CD4-positive, alpha-beta memory T cell (primary cell): ENCODE results near the gene TNFSF13. TPM values are rescaled to one million over a fixed set of nuclear protein-coding genes. Genes with fewer than 3 reads are reported as not detected.

Experiments used
- CTCF ChIA-PET: fragments of 350-600 bp; sonication (Branson Sonifier 250); formaldehyde crosslinking; loops from one replicate; lab custom pipeline; 2021; ENCODE audit warnings: inconsistent platforms; ENCODE audit not compliant: partially characterized antibody; lab: Charles Lee
- POLR2A ChIA-PET: fragments of 350-600 bp; sonication (Branson Sonifier 250); formaldehyde crosslinking; loops from one replicate; lab custom pipeline; 2021; ENCODE audit not compliant: partially characterized antibody; lab: Charles Lee
- DNase-seq, 5 donors: peaks; one replicate each; pipeline versions ENCODE4 v3.0.0 to v3.0.0-alpha.2; 2020 to 2022; ENCODE audit warnings: mixed read lengths in 1 of 5
- H3K27ac ChIP-seq: one replicate; pipeline ENCODE4 v1.7.0; 2013; ENCODE audit warnings: low read depth, low read length
- H3K27me3 ChIP-seq: 2 replicates; pipeline ENCODE4 v1.7.0; 2013; ENCODE audit warnings: mild to moderate bottlenecking, low read length, moderate library complexity; ENCODE audit not compliant: insufficient read depth
- H3K36me3 ChIP-seq: 2 replicates; pipeline ENCODE4 v1.7.0; 2013; ENCODE audit warnings: mild to moderate bottlenecking, low read length, moderate library complexity; ENCODE audit not compliant: insufficient read depth
- H3K4me1 ChIP-seq: 2 replicates; pipeline ENCODE4 v1.7.0; 2013; ENCODE audit warnings: mild to moderate bottlenecking, low read length, moderate library complexity; ENCODE audit not compliant: insufficient read depth
- H3K4me3 ChIP-seq, 2 donors: one replicate each; pipeline ENCODE4 v1.7.0; 2013; ENCODE audit warnings: low read length in 2 of 2, mild to moderate bottlenecking in 1 of 2
- H3K9me3 ChIP-seq, 2 donors: one replicate each; pipeline ENCODE4 v1.7.0; 2013; ENCODE audit warnings: low read length in 2 of 2, control low read depth in 1 of 2; ENCODE audit not compliant: control insufficient read depth in 1 of 2
- H3K27ac Mint-ChIP-seq, 7 donors: one replicate each; pipeline ENCODE4 v1.8.0; 2020 to 2021; ENCODE audit warnings: mixed read lengths in 7 of 7, mild to moderate bottlenecking in 6 of 7, inconsistent platforms in 3 of 7, moderate library complexity in 3 of 7
- H3K27me3 Mint-ChIP-seq, 2 donors: one replicate each; pipeline ENCODE4 v1.8.0; 2020 to 2021; ENCODE audit warnings: mixed read lengths in 2 of 2
- H3K36me3 Mint-ChIP-seq, 2 donors: one replicate each; pipeline ENCODE4 v1.8.0; 2020 to 2021; ENCODE audit warnings: mixed read lengths in 2 of 2, inconsistent platforms in 1 of 2, mild to moderate bottlenecking in 1 of 2
- H3K4me1 Mint-ChIP-seq, 4 donors: one replicate each; pipeline ENCODE4 v1.8.0; 2020 to 2021; ENCODE audit warnings: mixed read lengths in 4 of 4, mild to moderate bottlenecking in 1 of 4
- H3K4me3 Mint-ChIP-seq, 8 donors: one replicate each; pipeline ENCODE4 v1.8.0; 2020 to 2021; ENCODE audit warnings: mixed read lengths in 8 of 8, mild to moderate bottlenecking in 7 of 8, moderate library complexity in 6 of 8, inconsistent platforms in 3 of 8
- H3K9me3 Mint-ChIP-seq, 8 donors: one replicate each; pipeline ENCODE4 v1.8.0; 2020 to 2021; ENCODE audit warnings: mixed read lengths in 8 of 8, mild to moderate bottlenecking in 5 of 8, inconsistent platforms in 3 of 8, moderate library complexity in 1 of 8
- intact Hi-C: fragments of 100-400 bp; cut with micrococcal nuclease; formaldehyde crosslinking; loops from one replicate; pipeline ENCODE4 v1.15.1; 2023
- polyA plus RNA-seq, 2 donors: library from polyadenylated mRNA; unstranded; fragments of 300-500 nt; fragmentation: Illumina TruSeq; gene quantifications; one replicate each; pipeline ENCODE4 v1.2.3, GENCODE V29; 2021
- total RNA-seq, 2 experiments: library from RNA; stranded (reverse); gene quantifications; one replicate each; pipeline ENCODE4 v1.2.3, GENCODE V29; 2021

TNFSF13 gene
- total and polyA plus RNA-seq, 4 experiments from 2014 or later = 0.68 to 3.8 (median 2.9) TPM; not detected in 1

DNA sequence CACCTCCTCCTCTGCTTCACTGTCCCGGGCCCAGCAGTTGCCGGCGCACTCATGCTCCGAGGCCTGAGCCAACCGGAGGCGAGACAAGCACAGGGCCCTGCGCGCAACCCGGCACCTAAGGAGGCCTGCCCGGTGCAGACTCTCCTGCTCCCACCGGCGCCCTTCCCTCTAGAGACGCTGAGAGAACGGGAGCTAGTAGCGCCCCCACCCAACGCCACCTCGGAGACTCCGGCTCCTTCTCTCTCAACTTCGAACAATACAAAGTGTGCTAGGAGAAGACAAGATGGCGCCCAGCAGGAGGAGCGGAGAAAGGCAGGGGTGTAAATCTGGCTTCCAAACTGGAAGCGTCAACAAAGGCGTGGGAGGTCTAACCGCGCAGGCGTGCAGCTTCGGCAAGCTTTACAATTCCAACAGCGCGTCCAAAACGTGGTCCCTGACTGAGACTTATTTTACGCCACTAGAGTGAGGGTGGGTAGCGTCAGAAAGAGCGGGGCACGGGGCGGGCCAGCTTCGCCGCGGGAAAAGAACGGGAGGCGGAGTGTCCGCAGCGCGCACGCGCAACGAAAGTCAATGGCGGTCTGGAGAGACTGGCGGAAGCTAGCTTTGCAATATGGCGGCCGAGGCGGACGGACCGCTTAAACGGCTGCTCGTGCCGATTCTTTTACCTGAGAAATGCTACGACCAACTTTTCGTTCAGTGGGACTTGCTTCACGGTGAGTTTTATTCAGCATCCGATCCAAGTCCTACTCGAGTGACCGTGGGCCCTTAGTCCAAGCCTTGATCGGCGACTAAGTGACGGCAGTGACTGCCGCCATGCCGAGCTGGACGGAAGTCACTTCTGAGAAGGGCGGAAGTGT is 24.9 kb downstream of the TNFSF13 start, which contains the start of gene MPDU1:
MPDU1 (plus strand) TSS at position 600 of the 857 bp plus-strand sequence; CDS start at position 611, 11 bp downstream.
- H3K4me1 ChIP-seq = peaks cover 50% of the 10 kb centered on the region
- peak within 1 kb of the TSS; percentile 99 to 100 (median 100) for H3K27ac Mint-ChIP-seq
- H3K4me3 ChIP-seq = peak within 1 kb of the TSS; percentile 91 to 92
- no peaks in the 10 kb centered on the region for H3K27me3 Mint-ChIP-seq
- H3K9me3 Mint-ChIP-seq = peaks cover 0 to 11% (median 0%) of the 10 kb centered on the region in 8 donors
- intact Hi-C loops = loop anchor here (1.0 kb wide), 5 partner anchors 11 to 276 kb away; partner anchors contain the start of genes EIF5A, FXR2 and SENP3
- H3K9me3 ChIP-seq = no peaks in the 10 kb centered on the region
- POLR2A ChIA-PET = interaction anchor here (0.6 to 9.5 kb wide), 42 partner anchors 11 to 581 kb away, joined by 3 to 220 read pairs (median 4); partner anchors contain the start of genes ACADVL, ACAP1, ATP1B2 and CHRNB1
- H3K36me3 Mint-ChIP-seq = peaks cover 9 to 48% of the 10 kb centered on the region in 2 donors
- CTCF ChIA-PET = interaction anchor here (0.6 to 3.2 kb wide), 8 partner anchors 9 to 228 kb away, joined by 3 to 22 read pairs (median 8); partner anchors contain the start of genes TMEM102, TMEM95, TP53 and WRAP53
- peak within 1 kb of the TSS; percentile 97 for H3K27ac ChIP-seq
- H3K4me3 Mint-ChIP-seq = peak within 1 kb of the TSS; percentile 99 to 100 (median 100)
- peak; percentile 95 to 97 (median 97) for DNase-seq
- H3K27me3 ChIP-seq = no peaks in the 10 kb centered on the region
- H3K36me3 ChIP-seq = peaks cover 22% of the 10 kb centered on the region
- peaks cover 20 to 65% (median 43%) of the 10 kb centered on the region in 4 donors for H3K4me1 Mint-ChIP-seq

DNA sequence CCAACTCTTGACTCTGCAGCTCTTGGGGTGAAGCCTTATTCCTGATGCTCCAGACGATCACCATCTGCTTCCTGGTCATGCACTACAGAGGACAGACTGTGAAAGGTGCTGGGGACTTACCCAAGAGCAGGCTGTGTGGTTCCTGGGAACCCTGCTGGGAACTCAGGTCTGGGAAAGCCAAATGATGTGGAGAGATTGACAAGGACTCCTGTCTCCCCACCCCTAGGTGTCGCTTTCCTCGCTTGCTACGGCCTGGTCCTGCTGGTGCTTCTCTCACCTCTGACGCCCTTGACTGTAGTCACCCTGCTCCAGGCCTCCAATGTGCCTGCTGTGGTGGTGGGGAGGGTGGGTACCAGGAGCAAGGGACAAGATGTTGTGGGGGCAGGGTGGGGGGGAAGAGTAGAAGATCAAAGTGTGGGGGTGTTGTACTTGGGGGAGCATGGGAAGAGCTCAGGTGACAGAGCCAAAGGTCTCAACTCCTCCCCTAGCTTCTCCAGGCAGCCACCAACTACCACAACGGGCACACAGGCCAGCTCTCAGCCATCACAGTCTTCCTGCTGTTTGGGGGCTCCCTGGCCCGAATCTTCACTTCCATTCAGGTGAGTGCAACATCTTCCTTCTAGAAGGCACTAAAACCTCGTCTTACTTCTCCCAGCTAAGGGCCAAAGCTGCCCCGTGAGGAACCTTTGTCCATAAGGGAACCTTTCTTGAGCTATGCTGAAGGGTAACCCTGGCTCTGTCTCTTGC is 28.3 kb downstream of the TNFSF13 start:
- no peaks in the 10 kb centered on the region for H3K9me3 ChIP-seq
- H3K36me3 ChIP-seq = peaks cover 21% of the 10 kb centered on the region
- peak overlapping the region in 3 of 8 donors; percentile 13 to 35 (median 20) for H3K4me3 Mint-ChIP-seq
- intact Hi-C loops = no loop called here
- no peaks in the 10 kb centered on the region for H3K27me3 ChIP-seq
- peaks cover 6 to 39% of the 10 kb centered on the region in 2 donors for H3K36me3 Mint-ChIP-seq
- peaks cover 41% of the 10 kb centered on the region for H3K4me1 ChIP-seq
- no peak for DNase-seq
- H3K9me3 Mint-ChIP-seq = peaks cover 0 to 1% (median 0%) of the 10 kb centered on the region in 8 donors
- peaks cover 5 to 43% (median 26%) of the 10 kb centered on the region in 4 donors for H3K4me1 Mint-ChIP-seq
- no peak overlapping the region for H3K4me3 ChIP-seq
- CTCF ChIA-PET = interaction anchor here (1.0 to 2.3 kb wide), 8 partner anchors 9 to 231 kb away, joined by 4 to 12 read pairs (median 5); partner anchors contain the start of gene TP53
- H3K27ac Mint-ChIP-seq = peak overlapping the region in 2 of 7 donors; percentile 38 to 61
- POLR2A ChIA-PET = interaction anchor here (1.0 to 9.5 kb wide), 6 partner anchors 14 to 252 kb away, joined by 3 to 220 read pairs (median 14); partner anchors contain the start of genes TP53, WRAP53 and ZBTB4
- H3K27me3 Mint-ChIP-seq = no peaks in the 10 kb centered on the region
- no peak overlapping the region for H3K27ac ChIP-seq

DNA sequence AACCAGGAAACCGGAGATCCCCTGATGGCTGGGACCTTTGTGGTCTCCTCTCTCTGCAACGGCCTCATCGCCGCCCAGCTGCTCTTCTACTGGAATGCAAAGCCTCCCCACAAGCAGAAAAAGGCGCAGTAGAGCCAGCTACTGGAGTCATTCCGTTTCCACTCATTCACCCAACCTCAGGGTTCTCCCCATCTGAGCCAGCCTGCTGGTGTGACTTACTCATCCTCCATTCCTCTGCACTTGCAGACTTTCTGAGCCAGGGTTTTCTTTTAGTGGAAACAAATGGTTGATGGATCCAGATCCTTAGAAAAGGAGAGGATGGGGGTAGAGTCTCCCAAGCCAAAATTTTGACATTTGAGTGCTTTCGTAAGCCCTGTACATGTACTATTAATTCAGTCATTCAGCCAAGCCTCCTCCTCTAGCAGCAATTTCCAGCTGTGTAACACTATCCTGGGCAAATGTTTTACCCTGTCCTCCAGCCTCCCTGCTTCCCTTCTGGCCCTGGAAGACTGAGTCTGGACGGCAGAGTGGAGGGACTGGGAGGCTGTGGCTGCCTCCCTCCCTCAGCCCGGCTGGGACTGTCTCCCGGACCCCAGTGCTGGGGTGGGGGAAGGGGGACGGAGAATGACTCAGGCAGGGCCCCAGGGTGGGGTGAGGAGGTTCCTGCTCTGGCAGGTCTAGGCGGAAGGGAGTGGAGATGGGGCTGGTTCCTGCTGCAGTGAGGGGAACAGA is 29.0 kb downstream of the TNFSF13 start:
- no peak for DNase-seq
- Mint-ChIP-seq H3K27ac (peak overlapping the region in 4 of 7 donors; percentile 30 to 61 (median 34)), H3K4me3 (peak overlapping the region in 1 of 8 donors; percentile 35), H3K36me3 (peaks cover 11 to 46% of the 10 kb centered on the region in 2 donors), H3K4me1 (peaks cover 5 to 35% (median 21%) of the 10 kb centered on the region in 4 donors), H3K27me3 (no peaks in the 10 kb centered on the region), H3K9me3 (peaks cover 0 to 1% (median 0%) of the 10 kb centered on the region in 8 donors)
- POLR2A ChIA-PET = interaction anchor here (1.0 to 9.5 kb wide), 4 partner anchors 15 to 253 kb away, joined by 3 to 220 read pairs (median 14); partner anchors contain the start of genes TP53, WRAP53 and ZBTB4
- intact Hi-C loops = no loop called here
- H3K27me3 ChIP-seq = no peaks in the 10 kb centered on the region
- peaks cover 35% of the 10 kb centered on the region for H3K4me1 ChIP-seq
- H3K4me3 ChIP-seq = no peak overlapping the region
- CTCF ChIA-PET = interaction anchor here (1.0 to 2.3 kb wide), 4 partner anchors 8 to 232 kb away, joined by 4 to 9 read pairs (median 5); partner anchors contain the start of gene TP53
- H3K27ac ChIP-seq = no peak overlapping the region
- H3K36me3 ChIP-seq = peaks cover 28% of the 10 kb centered on the region
- H3K9me3 ChIP-seq = no peaks in the 10 kb centered on the region

DNA sequence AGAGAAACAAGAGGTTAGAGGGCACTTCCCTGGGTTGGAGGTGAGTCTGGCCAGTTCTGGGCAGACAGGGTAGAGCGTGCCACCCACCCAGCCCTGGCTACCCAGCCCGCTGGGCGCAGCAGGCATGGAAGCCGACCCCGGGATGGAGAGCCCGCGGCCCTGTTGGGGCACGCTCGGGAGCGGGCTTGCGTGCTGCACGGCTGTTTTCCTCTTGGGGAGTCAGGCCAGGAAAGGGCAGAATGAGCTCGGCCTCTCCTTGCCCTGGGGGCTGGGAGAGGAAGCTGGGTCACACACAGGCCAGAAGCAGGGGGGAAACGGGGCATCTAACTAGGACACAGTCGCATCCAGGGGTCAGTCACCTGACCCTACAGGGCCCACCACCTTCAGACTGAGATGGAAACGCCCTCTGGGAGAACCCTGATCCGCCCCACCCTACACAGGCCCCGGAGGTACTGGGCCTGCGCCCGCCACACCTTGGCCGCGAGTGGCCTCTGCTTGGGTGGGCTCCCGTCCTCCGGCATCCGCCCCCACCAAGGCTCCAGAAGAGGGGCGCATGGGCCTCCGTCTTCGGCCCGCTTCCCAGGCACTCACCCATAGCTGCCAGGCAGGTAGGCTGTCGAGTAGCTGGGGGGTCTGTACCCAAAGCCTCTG is 30.1 kb downstream of the TNFSF13 start:
- H3K36me3 Mint-ChIP-seq = peaks cover 19 to 54% of the 10 kb centered on the region in 2 donors
- H3K4me3 Mint-ChIP-seq = no peak overlapping the region
- DNase-seq = no peak
- ChIA-PET POLR2A (interaction anchor here (1.0 to 9.5 kb wide), 10 partner anchors 16 to 233 kb away, joined by 3 to 220 read pairs (median 4); partner anchors contain the start of genes POLR2A, SAT2, TMEM102 and TP53), CTCF (interaction anchor here (0.6 to 3.1 kb wide), 25 partner anchors 8 to 649 kb away, joined by 3 to 28 read pairs (median 5); partner anchors contain the start of genes ACAP1, FXR2, SENP3 and SLC16A11)
- H3K27me3 Mint-ChIP-seq = no peaks in the 10 kb centered on the region
- peaks cover 0 to 1% (median 0%) of the 10 kb centered on the region in 8 donors for H3K9me3 Mint-ChIP-seq
- intact Hi-C loops = loop anchor here (1.0 kb wide), 2 partner anchors 27 to 74 kb away; partner anchors contain the start of gene SENP3
- Histone ChIP-seq H3K27me3 (no peaks in the 10 kb centered on the region), H3K36me3 (peaks cover 39% of the 10 kb centered on the region), H3K27ac (no peak overlapping the region), H3K4me1 (peaks cover 26% of the 10 kb centered on the region), H3K9me3 (no peaks in the 10 kb centered on the region), H3K4me3 (no peak overlapping the region)
- H3K27ac Mint-ChIP-seq = no peak overlapping the region
- peaks cover 5 to 29% (median 16%) of the 10 kb centered on the region in 4 donors for H3K4me1 Mint-ChIP-seq

DNA sequence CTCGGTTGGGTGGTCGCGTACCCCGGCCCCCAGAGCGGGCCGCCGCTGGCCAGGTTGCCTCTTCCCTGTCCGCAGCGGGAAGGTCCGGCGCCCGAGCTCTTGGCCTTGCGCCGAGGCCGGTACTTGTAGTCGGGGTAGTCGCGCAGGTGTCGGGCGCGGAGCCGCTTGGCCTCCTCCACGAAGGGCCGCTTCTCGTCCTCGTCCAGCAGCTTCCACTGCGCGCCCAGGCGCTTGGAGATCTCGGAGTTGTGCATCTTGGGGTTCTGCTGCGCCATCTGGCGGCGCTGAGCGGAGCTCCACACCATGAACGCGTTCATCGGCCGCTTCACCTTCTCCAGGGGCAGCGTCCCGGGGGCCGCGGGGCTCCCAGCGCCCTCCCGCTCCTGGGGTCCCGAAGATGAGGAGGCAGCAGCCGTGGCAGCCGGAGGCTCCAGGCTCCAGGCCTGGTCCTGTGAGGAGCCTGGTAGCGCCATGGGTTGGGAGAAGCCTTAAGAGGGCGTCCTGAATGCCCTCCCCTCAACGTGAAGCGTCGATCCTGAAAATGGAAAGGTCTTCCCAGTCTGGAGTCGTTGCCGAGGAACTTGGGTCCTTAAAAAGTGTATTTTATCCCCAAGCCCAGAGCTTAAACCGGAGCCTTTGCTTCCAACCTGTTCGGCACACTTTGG is 30.8 kb downstream of the TNFSF13 start:
- intact Hi-C loops = loop anchor here (1.0 kb wide), 2 partner anchors 28 to 75 kb away; partner anchors contain the start of gene SENP3
- H3K9me3 ChIP-seq = no peaks in the 10 kb centered on the region
- Mint-ChIP-seq H3K27me3 (no peaks in the 10 kb centered on the region), H3K27ac (no peak overlapping the region), H3K4me1 (peaks cover 5 to 22% (median 11%) of the 10 kb centered on the region in 4 donors), H3K36me3 (peaks cover 25 to 54% of the 10 kb centered on the region in 2 donors), H3K9me3 (peaks cover 0 to 1% (median 0%) of the 10 kb centered on the region in 8 donors), H3K4me3 (no peak overlapping the region)
- no peaks in the 10 kb centered on the region for H3K27me3 ChIP-seq
- peaks cover 24% of the 10 kb centered on the region for H3K4me1 ChIP-seq
- POLR2A ChIA-PET = interaction anchor here (0.6 to 9.5 kb wide), 12 partner anchors 16 to 238 kb away, joined by 3 to 220 read pairs (median 4); partner anchors contain the start of genes POLR2A, SAT2, TMEM102 and TP53
- H3K36me3 ChIP-seq = peaks cover 46% of the 10 kb centered on the region
- H3K27ac ChIP-seq = no peak overlapping the region
- DNase-seq = peak; percentile 57 to 65 (median 60)
- CTCF ChIA-PET = interaction anchor here (0.6 to 3.1 kb wide), 25 partner anchors 9 to 648 kb away, joined by 3 to 28 read pairs (median 5); partner anchors contain the start of genes ACAP1, FXR2, SENP3 and SLC16A11
- no peak overlapping the region for H3K4me3 ChIP-seq
